Measurements from ENCODE around the gene TCP11. TPM values are rescaled to one million over a fixed set of nuclear protein-coding genes. Genes with fewer than 3 reads are reported as not detected.

The TCP11 gene
- total and polyA plus RNA-seq, 4 donors = 0.05 to 0.19 TPM; not detected in 2

GRCh38 chr6:35078226-35078850 is 62.8 kb downstream of the TCP11 start:
- H3K4me1 ChIP-seq (ENCODE audit: control insufficient read depth in 4 of 4, insufficient read depth in 4 of 4, low read length in 3 of 4) = peaks cover 0 to 4% (median 0%) of the 10 kb centered on the region in 4 donors
- no peak overlapping the region for H3K4me3 ChIP-seq (ENCODE audit: low read depth in 1 of 3, low read length in 3 of 3)
- no peak for DNase-seq (ENCODE audit: low spot score)
- TF ChIP-seq TAF1 (conservative IDR thresholded peaks at IDR 0.05) (no peak), FOXA2 (IDR thresholded peaks at IDR 0.05) (no peak), EGR1 (IDR thresholded peaks at IDR 0.05; ENCODE audit: low read depth in 2 of 2) (no peak), MAX (IDR thresholded peaks at IDR 0.05) (no peak), FOXA1 (IDR thresholded peaks at IDR 0.05) (no peak), HNF4G (IDR thresholded peaks at IDR 0.05) (no peak), HNF4A (conservative IDR thresholded peaks at IDR 0.05) (no peak), NR2F2 (IDR thresholded peaks at IDR 0.05) (no peak), RAD21 (IDR thresholded peaks at IDR 0.05) (no peak), RXRA (IDR thresholded peaks at IDR 0.05) (no peak), REST (IDR thresholded peaks at IDR 0.05) (no peak), JUND (IDR thresholded peaks at IDR 0.05) (no peak), ATF3 (IDR thresholded peaks at IDR 0.05) (no peak), CTCF (IDR thresholded peaks at IDR 0.05; ENCODE audit: low read depth, low read length, missing input control) (no peak)
- no peaks in the 10 kb centered on the region for H3K9me3 ChIP-seq (ENCODE audit: control insufficient read depth in 4 of 4, low read length in 3 of 4)
- H3K27me3 ChIP-seq (ENCODE audit: control insufficient read depth in 4 of 4, insufficient read depth in 4 of 4, low read length in 3 of 4) = no peaks in the 10 kb centered on the region
- H3K9ac ChIP-seq (ENCODE audit: low read depth in 1 of 2, low read length in 2 of 2) = no peak overlapping the region
- H3K27ac ChIP-seq (ENCODE audit: low read depth in 1 of 2, low read length in 2 of 2) = no peak overlapping the region
- H3K36me3 ChIP-seq (ENCODE audit: control insufficient read depth in 4 of 4, insufficient read depth in 3 of 4, low read depth in 1 of 4, low read length in 3 of 4) = peaks cover 8 to 38% (median 22%) of the 10 kb centered on the region in 4 donors
- WGBS = 95% methylated on average over 20 of the region's 20 CpGs

- H3K27me3 ChIP-seq (ENCODE audit: control insufficient read depth in 4 of 4, insufficient read depth in 4 of 4, low read length in 3 of 4) = no peaks in the 10 kb centered on the region
- H3K36me3 ChIP-seq (ENCODE audit: control insufficient read depth in 4 of 4, insufficient read depth in 3 of 4, low read depth in 1 of 4, low read length in 3 of 4) = peaks cover 7 to 40% (median 19%) of the 10 kb centered on the region in 4 donors
- no peak overlapping the region for H3K27ac ChIP-seq (ENCODE audit: low read depth in 1 of 2, low read length in 2 of 2)
- no peaks in the 10 kb centered on the region for H3K9me3 ChIP-seq (ENCODE audit: control insufficient read depth in 4 of 4, low read length in 3 of 4)
- no peak for DNase-seq (ENCODE audit: low spot score)
- H3K4me1 ChIP-seq (ENCODE audit: control insufficient read depth in 4 of 4, insufficient read depth in 4 of 4, low read length in 3 of 4) = peaks cover 0 to 4% (median 0%) of the 10 kb centered on the region in 4 donors
- no peak for TF ChIP-seq JUND (IDR thresholded peaks at IDR 0.05)
- no peak for TF ChIP-seq RAD21 (IDR thresholded peaks at IDR 0.05)
- 87% methylated on average over 11 of the region's 11 CpGs for WGBS
- H3K9ac ChIP-seq (ENCODE audit: low read depth in 1 of 2, low read length in 2 of 2) = no peak overlapping the region
- no peak overlapping the region for H3K4me3 ChIP-seq (ENCODE audit: low read depth in 1 of 3, low read length in 3 of 3)
These were observed 63.4 kb downstream of the TCP11 start for GRCh38 chr6:35077713-35078105.
